HepG2 (cell line): ENCODE data around the gene AUTS2.
"Not testable (repeated sequence)": the region's sequence is repeated elsewhere in the genome, so short reads cannot be mapped to it uniquely, and the experiment has no call there.

Source experiments
- BCL6 ChIP-seq: IDR thresholded peaks from 2 replicates; pipeline ENCODE4 v1.6.1; 2016; ENCODE audit warnings: missing genetic modification reagents, missing compliant biosample characterization
- EZH2 ChIP-seq: conservative IDR thresholded peaks from 2 replicates; pipeline ENCODE4 v1.6.1; 2012; ENCODE audit warnings: mild to moderate bottlenecking, low read depth, low read length, moderate library complexity
- HES4 ChIP-seq: sonication (generic); formaldehyde crosslinking; IDR thresholded peaks from 2 replicates; pipeline ENCODE4 v1.9.0; 2021; ENCODE audit warnings: mild to moderate bottlenecking, missing genetic modification reagents, borderline replicate concordance
- MAFK ChIP-seq, 2 experiments: IDR thresholded peaks in 1 of 2; conservative IDR thresholded peaks in 1 of 2; 2 replicates each; pipeline ENCODE4 v1.6.1; 2011; ENCODE audit warnings: improper control_type of control experiment in 2 of 2, low read length in 2 of 2
- PHF8 ChIP-seq: sonication (generic); formaldehyde crosslinking; IDR thresholded peaks from 2 replicates; pipeline ENCODE4 v1.5.0; 2020; ENCODE audit warnings: missing genetic modification reagents
- ZBTB1 ChIP-seq: sonication (generic); formaldehyde crosslinking; IDR thresholded peaks from 2 replicates; pipeline ENCODE4 v1.4.0; 2020; ENCODE audit warnings: missing genetic modification reagents, borderline replicate concordance
- ZBTB40 ChIP-seq, 2 experiments: fragments of 450-650 bp in 1 of 2; sonication (generic) in 1 of 2; formaldehyde crosslinking in 1 of 2; IDR thresholded peaks; 2 replicates each; pipeline versions ENCODE4 v1.6.1 to v1.8.0; 2016 to 2022; ENCODE audit warnings: antibody characterized with exemption in 1 of 2, mild to moderate bottlenecking in 1 of 2, missing genetic modification reagents in 1 of 2
- ZNF276 ChIP-seq: sonication (generic); formaldehyde crosslinking; IDR thresholded peaks from 2 replicates; pipeline ENCODE4 v1.4.0; 2020; ENCODE audit warnings: mild to moderate bottlenecking, low read depth, missing genetic modification reagents
- ZNF788 ChIP-seq: sonication (generic); formaldehyde crosslinking; IDR thresholded peaks from 2 replicates; pipeline ENCODE4 v1.5.0; 2020; ENCODE audit warnings: mild to moderate bottlenecking, missing genetic modification reagents, borderline replicate concordance
- ZSCAN30 ChIP-seq: sonication (generic); formaldehyde crosslinking; IDR thresholded peaks from 2 replicates; pipeline ENCODE4 v1.5.0; 2020; ENCODE audit warnings: mild to moderate bottlenecking, missing genetic modification reagents

- TF ChIP-seq ZNF276 (CRISPR knock-in tag); ZNF788 (CRISPR knock-in tag); PHF8 (CRISPR knock-in tag); ZBTB40 (IDR thresholded peaks at IDR 0.05); ZBTB40 (CRISPR knock-in tag; IDR thresholded peaks at IDR 0.05); EZH2; HES4; ZBTB1 (CRISPR knock-in tag); ZSCAN30 (CRISPR knock-in tag); MAFK (conservative IDR thresholded peaks at IDR 0.05 in 1 of 2, IDR thresholded peaks at IDR 0.05 in 1 of 2; ENCODE audit: low read length in 2 of 2); BCL6 (CRISPR knock-in tag): not testable (repeated sequence)
These were observed 1131.4 kb downstream of the AUTS2 start for GRCh38 chr7:70729553-70730157.
